ENCODE measurements around the gene AATF. TPM values are rescaled to one million over a fixed set of nuclear protein-coding genes. Genes with fewer than 3 reads are reported as not detected.

The AATF gene
- total and polyA plus RNA-seq, 3 experiments from 2014 or later = 92.7 to 130 (median 122) TPM

- DNase-seq = no peak
- no peak overlapping the region for H3K4me3 Mint-ChIP-seq
- Histone ChIP-seq H3K4me3 (ENCODE audit: low read length) (no peak overlapping the region), H3K36me3 (ENCODE audit: insufficient read depth, low read length) (peaks cover 22% of the 10 kb centered on the region), H3K27ac (ENCODE audit: low read depth, low read length) (no peak overlapping the region), H3K27me3 (ENCODE audit: insufficient read depth, low read length, poor library complexity, severe bottlenecking) (no peaks in the 10 kb centered on the region), H3K4me1 (ENCODE audit: insufficient read depth, low read length) (peaks cover 4% of the 10 kb centered on the region), H3K9me3 (ENCODE audit: low read length) (no peaks in the 10 kb centered on the region)
- peaks cover 7% of the 10 kb centered on the region in 3 donors for H3K4me1 Mint-ChIP-seq
- peak overlapping the region in 3 of 8 donors; percentile 5 to 72 (median 66) for H3K27ac Mint-ChIP-seq
- no peaks in the 10 kb centered on the region for H3K9me3 Mint-ChIP-seq
- ChIA-PET CTCF (no interaction called here), POLR2A (no interaction called here)
- H3K27me3 Mint-ChIP-seq = no peaks in the 10 kb centered on the region
- peaks cover 13 to 69% (median 25%) of the 10 kb centered on the region in 3 donors for H3K36me3 Mint-ChIP-seq
Measured at GRCh38 chr17:37052450-37052849, 103.7 kb downstream of the AATF start.

- H3K27me3 ChIP-seq (ENCODE audit: insufficient read depth, low read length, poor library complexity, severe bottlenecking) = no peaks in the 10 kb centered on the region
- no peak overlapping the region for H3K4me3 ChIP-seq (ENCODE audit: low read length)
- Mint-ChIP-seq H3K36me3 (peaks cover 17 to 65% (median 24%) of the 10 kb centered on the region in 3 donors), H3K27ac (peak overlapping the region in 5 of 8 donors; percentile 2 to 72 (median 48)), H3K27me3 (no peaks in the 10 kb centered on the region), H3K4me1 (peaks cover 0 to 2% (median 0%) of the 10 kb centered on the region in 3 donors), H3K4me3 (no peak overlapping the region), H3K9me3 (no peaks in the 10 kb centered on the region)
- CTCF ChIA-PET = interaction anchor here (1.0 kb wide), 1 partner anchor 426 kb away, joined by 3 read pairs; no protein-coding TSS in a partner anchor
- DNase-seq = no peak
- no peaks in the 10 kb centered on the region for H3K9me3 ChIP-seq (ENCODE audit: low read length)
- POLR2A ChIA-PET = no interaction called here
- H3K4me1 ChIP-seq (ENCODE audit: insufficient read depth, low read length) = no peaks in the 10 kb centered on the region
- peaks cover 19% of the 10 kb centered on the region for H3K36me3 ChIP-seq (ENCODE audit: insufficient read depth, low read length)
- no peak overlapping the region for H3K27ac ChIP-seq (ENCODE audit: low read depth, low read length)
Measured at GRCh38 chr17:37054894-37055293, 106.1 kb downstream of the AATF start.

GRCh38 chr17:37056622-37057021, 107.9 kb downstream of the AATF start:
- peaks cover 0 to 2% (median 0%) of the 10 kb centered on the region in 3 donors for H3K4me1 Mint-ChIP-seq
- POLR2A ChIA-PET = interaction anchor here (0.7 kb wide), 1 partner anchor 259 kb away, joined by 7 read pairs; no protein-coding TSS in a partner anchor
- CTCF ChIA-PET = interaction anchor here (2.1 kb wide), 1 partner anchor 9 kb away, joined by 7 read pairs; no protein-coding TSS in a partner anchor
- DNase-seq = no peak
- no peaks in the 10 kb centered on the region for H3K27me3 ChIP-seq (ENCODE audit: insufficient read depth, low read length, poor library complexity, severe bottlenecking)
- peak overlapping the region in 1 of 8 donors; percentile 52 for H3K27ac Mint-ChIP-seq
- no peaks in the 10 kb centered on the region for H3K27me3 Mint-ChIP-seq
- H3K4me3 ChIP-seq (ENCODE audit: low read length) = no peak overlapping the region
- peaks cover 17 to 52% (median 22%) of the 10 kb centered on the region in 3 donors for H3K36me3 Mint-ChIP-seq
- H3K4me3 Mint-ChIP-seq = no peak overlapping the region
- H3K27ac ChIP-seq (ENCODE audit: low read depth, low read length) = no peak overlapping the region
- H3K4me1 ChIP-seq (ENCODE audit: insufficient read depth, low read length) = no peaks in the 10 kb centered on the region
- H3K36me3 ChIP-seq (ENCODE audit: insufficient read depth, low read length) = peaks cover 12% of the 10 kb centered on the region
- H3K9me3 Mint-ChIP-seq = no peaks in the 10 kb centered on the region
- no peaks in the 10 kb centered on the region for H3K9me3 ChIP-seq (ENCODE audit: low read length)

GRCh38 chr17:37059493-37059892, 110.7 kb downstream of the AATF start:
- H3K36me3 Mint-ChIP-seq = peaks cover 14 to 33% (median 19%) of the 10 kb centered on the region in 3 donors
- H3K4me3 Mint-ChIP-seq = no peak overlapping the region
- no peaks in the 10 kb centered on the region for H3K9me3 Mint-ChIP-seq
- Histone ChIP-seq H3K27ac (ENCODE audit: low read depth, low read length) (no peak overlapping the region), H3K9me3 (ENCODE audit: low read length) (no peaks in the 10 kb centered on the region), H3K4me3 (ENCODE audit: low read length) (no peak overlapping the region), H3K27me3 (ENCODE audit: insufficient read depth, low read length, poor library complexity, severe bottlenecking) (no peaks in the 10 kb centered on the region), H3K36me3 (ENCODE audit: insufficient read depth, low read length) (peaks cover 8% of the 10 kb centered on the region), H3K4me1 (ENCODE audit: insufficient read depth, low read length) (no peaks in the 10 kb centered on the region)
- peak overlapping the region in 1 of 8 donors; percentile 36 for H3K27ac Mint-ChIP-seq
- no peak for DNase-seq
- peaks cover 0 to under 1% (median 0%) of the 10 kb centered on the region in 3 donors for H3K4me1 Mint-ChIP-seq
- no peaks in the 10 kb centered on the region for H3K27me3 Mint-ChIP-seq
- POLR2A ChIA-PET = no interaction called here
- CTCF ChIA-PET = interaction anchor here (0.6 to 1.6 kb wide), 3 partner anchors 11 to 69 kb away, joined by 3 to 11 read pairs (median 4); no protein-coding TSS in a partner anchor

GRCh38 chr17:37060094-37060493, 111.3 kb downstream of the AATF start:
- H3K4me1 ChIP-seq (ENCODE audit: insufficient read depth, low read length) = no peaks in the 10 kb centered on the region
- CTCF ChIA-PET = interaction anchor here (0.8 to 1.6 kb wide), 2 partner anchors 10 to 13 kb away, joined by 3 to 11 read pairs; no protein-coding TSS in a partner anchor
- DNase-seq = no peak
- H3K36me3 ChIP-seq (ENCODE audit: insufficient read depth, low read length) = peaks cover 8% of the 10 kb centered on the region
- H3K27ac Mint-ChIP-seq = peak overlapping the region in 2 of 8 donors; percentile 19 to 57
- peaks cover 10 to 27% (median 15%) of the 10 kb centered on the region in 3 donors for H3K36me3 Mint-ChIP-seq
- POLR2A ChIA-PET = no interaction called here
- no peaks in the 10 kb centered on the region for H3K9me3 ChIP-seq (ENCODE audit: low read length)
- no peak overlapping the region for H3K27ac ChIP-seq (ENCODE audit: low read depth, low read length)
- no peaks in the 10 kb centered on the region for H3K27me3 Mint-ChIP-seq
- H3K9me3 Mint-ChIP-seq = no peaks in the 10 kb centered on the region
- no peaks in the 10 kb centered on the region for H3K4me1 Mint-ChIP-seq
- H3K27me3 ChIP-seq (ENCODE audit: insufficient read depth, low read length, poor library complexity, severe bottlenecking) = no peaks in the 10 kb centered on the region
- no peak overlapping the region for H3K4me3 ChIP-seq (ENCODE audit: low read length)
- H3K4me3 Mint-ChIP-seq = no peak overlapping the region

GRCh38 chr17:37060928-37061327, 112.2 kb downstream of the AATF start:
- Mint-ChIP-seq H3K27ac (peak overlapping the region in 1 of 8 donors; percentile 37), H3K9me3 (no peaks in the 10 kb centered on the region), H3K4me3 (no peak overlapping the region), H3K27me3 (no peaks in the 10 kb centered on the region), H3K36me3 (peaks cover 10 to 19% (median 12%) of the 10 kb centered on the region in 3 donors), H3K4me1 (no peaks in the 10 kb centered on the region)
- CTCF ChIA-PET = no interaction called here
- no peak overlapping the region for H3K4me3 ChIP-seq (ENCODE audit: low read length)
- DNase-seq = no peak
- no peaks in the 10 kb centered on the region for H3K9me3 ChIP-seq (ENCODE audit: low read length)
- H3K4me1 ChIP-seq (ENCODE audit: insufficient read depth, low read length) = no peaks in the 10 kb centered on the region
- no peak overlapping the region for H3K27ac ChIP-seq (ENCODE audit: low read depth, low read length)
- H3K36me3 ChIP-seq (ENCODE audit: insufficient read depth, low read length) = peaks cover 5% of the 10 kb centered on the region
- POLR2A ChIA-PET = no interaction called here
- no peaks in the 10 kb centered on the region for H3K27me3 ChIP-seq (ENCODE audit: insufficient read depth, low read length, poor library complexity, severe bottlenecking)

GRCh38 chr17:37062021-37062420, 113.3 kb downstream of the AATF start:
- POLR2A ChIA-PET = no interaction called here
- Mint-ChIP-seq H3K27ac (peak overlapping the region in 3 of 8 donors; percentile 40 to 66 (median 64)), H3K36me3 (peaks cover 4 to 8% (median 5%) of the 10 kb centered on the region in 3 donors), H3K4me3 (no peak overlapping the region), H3K27me3 (peaks cover 0 to 3% of the 10 kb centered on the region in 2 donors), H3K9me3 (no peaks in the 10 kb centered on the region), H3K4me1 (no peaks in the 10 kb centered on the region)
- H3K9me3 ChIP-seq (ENCODE audit: low read length) = no peaks in the 10 kb centered on the region
- no peak for DNase-seq
- H3K4me3 ChIP-seq (ENCODE audit: low read length) = no peak overlapping the region
- H3K4me1 ChIP-seq (ENCODE audit: insufficient read depth, low read length) = no peaks in the 10 kb centered on the region
- peaks cover under 1% of the 10 kb centered on the region for H3K36me3 ChIP-seq (ENCODE audit: insufficient read depth, low read length)
- H3K27me3 ChIP-seq (ENCODE audit: insufficient read depth, low read length, poor library complexity, severe bottlenecking) = no peaks in the 10 kb centered on the region
- CTCF ChIA-PET = no interaction called here
- H3K27ac ChIP-seq (ENCODE audit: low read depth, low read length) = no peak overlapping the region

- no peaks in the 10 kb centered on the region for H3K36me3 ChIP-seq (ENCODE audit: insufficient read depth, low read length)
- H3K27me3 ChIP-seq (ENCODE audit: insufficient read depth, low read length, poor library complexity, severe bottlenecking) = no peaks in the 10 kb centered on the region
- ChIA-PET CTCF (no interaction called here), POLR2A (no interaction called here)
- no peaks in the 10 kb centered on the region for H3K36me3 Mint-ChIP-seq
- H3K4me3 ChIP-seq (ENCODE audit: low read length) = no peak overlapping the region
- H3K27me3 Mint-ChIP-seq = peaks cover 1 to 3% of the 10 kb centered on the region in 2 donors
- peak overlapping the region in 2 of 8 donors; percentile 2 to 9 for H3K27ac Mint-ChIP-seq
- H3K4me1 ChIP-seq (ENCODE audit: insufficient read depth, low read length) = no peaks in the 10 kb centered on the region
- H3K9me3 Mint-ChIP-seq = no peaks in the 10 kb centered on the region
- no peak overlapping the region for H3K4me3 Mint-ChIP-seq
- no peak for DNase-seq
- no peaks in the 10 kb centered on the region for H3K9me3 ChIP-seq (ENCODE audit: low read length)
- H3K27ac ChIP-seq (ENCODE audit: low read depth, low read length) = no peak overlapping the region
- H3K4me1 Mint-ChIP-seq = no peaks in the 10 kb centered on the region
Measured at GRCh38 chr17:37064206-37064605, 115.5 kb downstream of the AATF start.
